ENCODE data around the gene GRM2.

The GRM2 gene

GRCh38 chr3:51715231-51715976 is 8.5 kb downstream of the GRM2 start:
- TF ChIP-seq SIN3A (IDR thresholded peaks at IDR 0.05; ENCODE audit: borderline replicate concordance, insufficient read depth, low read length) (no peak), POLR2AphosphoS5 (IDR thresholded peaks at IDR 0.05; ENCODE audit: low read depth, low read length) (no peak), FOXP2 (optimal IDR thresholded peaks at IDR 0.05; ENCODE audit: borderline replicate concordance, extremely low read depth, extremely low read length, insufficient read depth) (no peak), TAF1 (IDR thresholded peaks at IDR 0.05; ENCODE audit: borderline replicate concordance, insufficient read depth, low read length) (no peak)
- TF ChIP-seq, protein P1, sequence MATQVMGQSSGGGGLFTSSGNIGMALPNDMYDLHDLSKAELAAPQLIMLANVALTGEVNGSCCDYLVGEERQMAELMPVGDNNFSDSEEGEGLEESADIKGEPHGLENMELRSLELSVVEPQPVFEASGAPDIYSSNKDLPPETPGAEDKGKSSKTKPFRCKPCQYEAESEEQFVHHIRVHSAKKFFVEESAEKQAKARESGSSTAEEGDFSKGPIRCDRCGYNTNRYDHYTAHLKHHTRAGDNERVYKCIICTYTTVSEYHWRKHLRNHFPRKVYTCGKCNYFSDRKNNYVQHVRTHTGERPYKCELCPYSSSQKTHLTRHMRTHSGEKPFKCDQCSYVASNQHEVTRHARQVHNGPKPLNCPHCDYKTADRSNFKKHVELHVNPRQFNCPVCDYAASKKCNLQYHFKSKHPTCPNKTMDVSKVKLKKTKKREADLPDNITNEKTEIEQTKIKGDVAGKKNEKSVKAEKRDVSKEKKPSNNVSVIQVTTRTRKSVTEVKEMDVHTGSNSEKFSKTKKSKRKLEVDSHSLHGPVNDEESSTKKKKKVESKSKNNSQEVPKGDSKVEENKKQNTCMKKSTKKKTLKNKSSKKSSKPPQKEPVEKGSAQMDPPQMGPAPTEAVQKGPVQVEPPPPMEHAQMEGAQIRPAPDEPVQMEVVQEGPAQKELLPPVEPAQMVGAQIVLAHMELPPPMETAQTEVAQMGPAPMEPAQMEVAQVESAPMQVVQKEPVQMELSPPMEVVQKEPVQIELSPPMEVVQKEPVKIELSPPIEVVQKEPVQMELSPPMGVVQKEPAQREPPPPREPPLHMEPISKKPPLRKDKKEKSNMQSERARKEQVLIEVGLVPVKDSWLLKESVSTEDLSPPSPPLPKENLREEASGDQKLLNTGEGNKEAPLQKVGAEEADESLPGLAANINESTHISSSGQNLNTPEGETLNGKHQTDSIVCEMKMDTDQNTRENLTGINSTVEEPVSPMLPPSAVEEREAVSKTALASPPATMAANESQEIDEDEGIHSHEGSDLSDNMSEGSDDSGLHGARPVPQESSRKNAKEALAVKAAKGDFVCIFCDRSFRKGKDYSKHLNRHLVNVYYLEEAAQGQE (IDR thresholded peaks at IDR 0.05; ENCODE audit: insufficient read depth in 1 of 2, low read depth in 2 of 2, low read length in 2 of 2): no peak

GRCh38 chr3:51715977-51716294 is 9.1 kb downstream of the GRM2 start:
- TF ChIP-seq FOXP2 (optimal IDR thresholded peaks at IDR 0.05; ENCODE audit: borderline replicate concordance, extremely low read depth, extremely low read length, insufficient read depth) (no peak), POLR2AphosphoS5 (IDR thresholded peaks at IDR 0.05; ENCODE audit: low read depth, low read length) (no peak), TAF1 (IDR thresholded peaks at IDR 0.05; ENCODE audit: borderline replicate concordance, insufficient read depth, low read length) (no peak), SIN3A (IDR thresholded peaks at IDR 0.05; ENCODE audit: borderline replicate concordance, insufficient read depth, low read length) (no peak)
- TF ChIP-seq, protein P1 (IDR thresholded peaks at IDR 0.05; ENCODE audit: insufficient read depth in 1 of 2, low read depth in 2 of 2, low read length in 2 of 2): no peak

DNA sequence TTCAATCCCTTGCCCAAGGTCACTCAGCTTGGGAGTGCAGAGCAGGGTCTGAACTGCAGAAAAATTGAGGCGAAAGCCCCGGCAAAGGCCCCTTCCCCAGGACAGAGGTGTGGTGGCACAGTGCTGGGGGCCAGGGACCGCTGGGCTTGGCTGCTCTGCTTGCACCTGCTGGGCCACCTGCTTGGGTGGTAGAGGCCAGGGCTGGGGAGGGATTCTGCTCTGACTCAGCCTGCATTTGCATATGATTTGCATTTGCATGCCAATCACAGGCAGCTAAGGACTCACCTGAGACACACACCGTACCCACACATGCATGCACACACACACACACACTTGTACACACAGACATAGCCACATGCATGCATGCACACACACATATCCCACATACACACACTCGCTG is 9.9 kb downstream of the GRM2 start:
- no peak for TF ChIP-seq TAF1 (IDR thresholded peaks at IDR 0.05; ENCODE audit: borderline replicate concordance, insufficient read depth, low read length)
- TF ChIP-seq, protein P1 (IDR thresholded peaks at IDR 0.05; ENCODE audit: insufficient read depth in 1 of 2, low read depth in 2 of 2, low read length in 2 of 2): no peak
- TF ChIP-seq SIN3A (IDR thresholded peaks at IDR 0.05; ENCODE audit: borderline replicate concordance, insufficient read depth, low read length): no peak
- TF ChIP-seq POLR2AphosphoS5 (IDR thresholded peaks at IDR 0.05; ENCODE audit: low read depth, low read length): no peak
- TF ChIP-seq FOXP2 (optimal IDR thresholded peaks at IDR 0.05; ENCODE audit: borderline replicate concordance, extremely low read depth, extremely low read length, insufficient read depth): no peak

GRCh38 chr3:51717446-51717845 is 10.6 kb downstream of the GRM2 start:
- TF ChIP-seq SIN3A (IDR thresholded peaks at IDR 0.05; ENCODE audit: borderline replicate concordance, insufficient read depth, low read length): no peak
- TF ChIP-seq POLR2AphosphoS5 (IDR thresholded peaks at IDR 0.05; ENCODE audit: low read depth, low read length): no peak
- TF ChIP-seq, protein P1 (IDR thresholded peaks at IDR 0.05; ENCODE audit: insufficient read depth in 1 of 2, low read depth in 2 of 2, low read length in 2 of 2): no peak
- no peak for TF ChIP-seq FOXP2 (optimal IDR thresholded peaks at IDR 0.05; ENCODE audit: borderline replicate concordance, extremely low read depth, extremely low read length, insufficient read depth)
- no peak for TF ChIP-seq TAF1 (IDR thresholded peaks at IDR 0.05; ENCODE audit: borderline replicate concordance, insufficient read depth, low read length)

All from PFSK-1 (cell line).